GM18861 (cell line): Measurements from ENCODE around the gene XDH.

Experiments used
- ATAC-seq: cut with Tn5 transposase; IDR thresholded peaks from one replicate; pipeline ENCODE4 v1.9.1; 2021; ENCODE audit not compliant: unreplicated experiment

Gene XDH

GRCh38 chr2:31333046-31333445, 81.5 kb downstream of the XDH start:
- ATAC-seq: no peak

- ATAC-seq: no peak
Measured at GRCh38 chr2:31332521-31332920, 82.0 kb downstream of the XDH start.

DNA sequence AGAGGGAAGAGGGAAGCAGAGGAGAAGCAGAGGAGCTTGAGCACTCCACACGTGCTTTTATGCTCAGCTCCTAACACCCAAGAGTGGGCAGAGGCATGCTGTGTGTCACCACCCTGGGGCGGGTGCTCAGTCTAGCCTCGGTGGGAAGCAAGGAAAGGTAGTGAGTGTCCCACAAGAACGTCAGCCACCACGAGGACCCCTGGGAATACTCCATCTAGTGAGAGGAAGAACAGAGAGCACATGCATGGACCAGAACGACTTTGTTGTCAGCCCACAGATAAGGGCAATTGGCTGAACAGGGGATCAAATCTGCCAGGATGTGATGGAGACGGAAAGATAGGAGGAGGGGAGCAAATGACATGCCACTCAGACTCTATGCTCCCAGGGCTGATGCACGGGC, 83.4 kb downstream of the XDH start:
- ATAC-seq: no peak

GRCh38 chr2:31329081-31329625, 85.4 kb downstream of the XDH start:
- no peak for ATAC-seq

GRCh38 chr2:31328026-31328425, 86.5 kb downstream of the XDH start:
- no peak for ATAC-seq

GRCh38 chr2:31327505-31327904, 87.0 kb downstream of the XDH start:
- no peak for ATAC-seq

DNA sequence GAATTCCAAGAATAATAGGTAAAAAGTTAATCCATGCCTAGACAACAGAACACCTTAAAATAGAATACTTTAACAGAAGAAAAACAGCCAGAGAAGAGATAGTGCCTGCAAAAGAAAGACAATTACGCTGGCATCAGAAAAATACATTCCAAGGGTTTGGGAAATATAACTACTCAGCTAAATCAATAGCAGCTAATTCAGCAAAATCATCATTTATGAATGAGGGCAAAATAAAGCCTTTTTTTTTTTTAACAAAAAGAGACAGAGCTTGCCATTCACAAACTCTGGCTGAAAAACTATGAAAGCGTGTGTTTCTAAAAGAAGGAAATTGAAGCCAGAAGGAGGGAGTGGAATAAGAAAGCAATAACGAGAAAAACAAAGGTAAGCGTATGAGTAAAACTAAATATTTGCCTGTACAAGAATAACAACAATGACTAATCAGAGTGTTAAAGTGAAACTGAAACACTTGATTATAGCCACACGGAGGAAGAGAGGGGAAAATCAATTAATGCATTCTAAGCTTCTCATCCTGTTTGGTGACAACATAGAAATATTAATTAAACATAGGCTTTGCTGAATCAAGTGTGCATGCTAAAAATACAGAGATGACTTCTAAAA, 90.4 kb downstream of the XDH start:
- peak; percentile 90 for ATAC-seq

DNA sequence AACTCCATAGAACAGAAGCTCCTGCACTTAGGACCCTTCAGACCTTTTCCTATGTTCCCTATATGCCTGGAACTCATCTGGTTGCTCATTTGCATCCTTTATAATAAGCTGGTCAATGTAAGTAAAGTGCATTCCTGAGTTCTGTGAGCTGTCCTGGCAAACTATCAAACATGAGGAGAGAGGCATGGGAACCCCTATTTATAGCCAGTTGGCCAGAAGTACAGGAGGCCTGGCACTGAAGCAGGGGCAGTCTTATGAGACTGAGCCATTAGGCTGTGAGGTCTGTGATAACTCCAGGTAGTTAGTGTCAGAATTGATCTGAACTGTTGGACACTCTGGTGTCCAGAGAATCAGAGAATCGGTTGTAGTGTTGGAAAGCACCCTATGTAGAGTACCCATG, 92.2 kb downstream of the XDH start:
- no peak for ATAC-seq

DNA sequence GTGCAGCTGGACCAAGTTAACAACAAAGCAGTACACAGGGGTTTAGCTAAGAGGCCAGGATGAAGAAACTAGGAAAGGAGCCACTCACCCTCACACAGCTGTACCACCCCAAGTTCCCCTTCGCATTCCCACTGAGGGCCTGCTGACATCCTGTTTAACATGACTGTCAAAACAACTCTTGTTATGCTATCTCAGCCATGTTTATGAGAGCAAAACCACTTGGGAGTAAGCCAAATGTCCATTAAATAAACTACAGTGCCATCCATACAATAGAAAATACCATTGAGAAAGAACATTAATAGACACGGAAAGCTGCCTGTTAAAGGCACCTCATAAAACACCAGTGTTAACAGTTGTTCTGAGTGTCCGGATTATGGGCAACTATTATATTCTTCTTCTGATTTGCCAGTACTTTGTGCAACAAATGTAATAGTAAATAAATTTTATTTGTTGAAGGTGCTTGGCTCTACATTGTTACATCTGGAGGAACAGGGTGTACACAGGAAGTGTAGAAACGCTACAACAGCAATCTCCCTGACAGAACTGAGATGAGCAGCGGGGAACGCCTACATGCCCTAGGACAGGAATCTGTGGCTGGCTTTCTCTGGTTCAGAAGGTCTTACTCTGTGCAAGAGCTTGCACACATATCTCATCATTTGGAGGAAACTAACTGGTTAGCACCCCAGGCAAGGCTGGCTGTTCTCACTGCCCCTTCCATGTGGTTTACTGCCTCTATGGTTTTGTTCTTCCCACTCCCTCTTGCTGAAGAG, 95.0 kb downstream of the XDH start:
- ATAC-seq: peak; percentile 39

DNA sequence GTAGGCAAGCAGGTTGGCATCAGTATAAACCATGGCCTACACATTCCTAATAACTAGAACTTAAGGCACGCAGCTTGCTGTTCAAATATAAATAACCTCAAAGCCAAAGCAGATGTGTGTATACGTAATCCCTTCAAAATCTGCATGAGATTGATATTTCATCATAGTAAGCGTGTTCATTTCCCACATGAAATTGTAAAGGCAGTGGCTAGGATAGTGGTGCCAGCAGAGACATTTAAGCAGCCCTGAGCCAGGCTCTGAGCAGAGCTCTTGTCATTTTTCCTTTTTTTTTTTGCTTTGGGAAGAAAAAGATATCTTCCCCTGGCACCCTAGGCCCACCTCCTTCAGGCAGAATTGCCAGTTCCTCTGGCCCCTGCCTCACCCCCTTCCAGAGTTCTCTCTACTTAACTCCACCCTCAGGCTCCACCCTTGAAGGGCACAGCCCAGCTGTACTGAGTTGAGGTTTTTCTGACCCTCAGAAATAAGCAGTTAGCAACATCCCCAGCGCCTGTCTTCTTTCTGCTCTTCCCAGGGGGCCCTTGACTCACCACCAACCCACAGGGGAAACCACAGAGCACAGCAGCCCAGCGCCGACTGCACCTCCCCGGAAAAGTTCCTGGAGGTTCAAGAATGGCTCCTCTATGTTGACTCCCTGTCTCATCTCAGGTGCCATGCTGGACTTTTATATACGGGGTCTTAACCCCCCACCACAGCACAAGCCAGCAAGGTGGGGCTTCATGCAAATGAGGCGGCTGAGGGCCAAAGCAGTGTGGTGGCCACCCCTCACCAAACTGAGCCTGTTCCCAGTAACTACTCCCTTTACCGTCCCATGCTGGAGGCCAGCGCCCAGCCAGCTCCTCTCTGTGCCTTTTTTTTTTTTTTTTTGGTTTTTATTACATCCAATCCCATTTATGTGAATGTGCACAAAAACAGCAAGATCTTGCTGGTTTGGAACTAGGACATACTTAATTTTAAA, 95.9 kb downstream of the XDH start:
- peak; percentile 84 for ATAC-seq

DNA sequence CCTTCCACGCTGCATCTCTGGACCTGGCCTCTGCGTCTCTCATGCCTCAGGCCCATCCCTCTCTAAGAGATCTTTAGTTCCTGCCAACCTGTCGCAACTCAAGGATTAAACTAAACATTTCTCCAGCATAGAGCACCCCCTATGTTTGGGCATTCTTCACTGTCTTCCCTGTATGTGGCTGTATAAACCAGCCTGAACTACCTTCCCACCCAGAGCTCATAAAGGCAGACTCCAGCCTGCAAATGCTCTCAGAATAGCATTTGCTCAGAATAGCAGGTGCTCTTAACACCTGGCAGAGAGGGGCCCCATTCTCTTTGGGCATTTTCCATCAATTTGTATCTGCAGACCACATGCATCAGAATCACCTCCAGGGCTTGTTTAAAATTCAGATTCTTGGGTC, 97.1 kb downstream of the XDH start:
- ATAC-seq: no peak

- ATAC-seq: no peak
Measured at GRCh38 chr2:31314761-31315160, 99.8 kb downstream of the XDH start.

DNA sequence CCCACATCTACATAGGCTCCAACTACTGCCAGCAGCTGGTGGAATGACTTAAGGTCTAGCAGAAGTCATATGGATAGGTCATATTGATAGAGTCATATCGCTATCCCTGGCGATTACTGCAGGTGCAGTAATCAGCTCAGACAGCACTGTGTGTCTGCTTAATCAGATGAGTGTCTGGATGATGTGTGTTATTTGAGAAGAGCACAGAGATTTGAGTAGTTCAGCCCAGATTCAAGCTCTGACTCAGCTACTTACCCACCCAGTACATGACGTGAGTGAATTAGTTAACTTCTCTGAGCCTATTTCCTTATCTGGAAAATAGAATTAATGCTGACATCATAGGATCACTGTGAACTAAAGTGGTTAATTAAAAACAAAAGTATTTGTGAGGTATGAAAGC, 101.6 kb downstream of the XDH start:
- ATAC-seq: no peak

- ATAC-seq: no peak
Measured at GRCh38 chr2:31304816-31305215, 109.7 kb downstream of the XDH start.

GRCh38 chr2:31302940-31303563, 111.5 kb downstream of the XDH start:
- no peak for ATAC-seq

- no peak for ATAC-seq
Measured at GRCh38 chr2:31300309-31300708, 114.2 kb downstream of the XDH start.

- ATAC-seq: no peak
Measured at GRCh38 chr2:31299547-31299946, 115.0 kb downstream of the XDH start.

GRCh38 chr2:31297751-31298150, 116.8 kb downstream of the XDH start:
- no peak for ATAC-seq

DNA sequence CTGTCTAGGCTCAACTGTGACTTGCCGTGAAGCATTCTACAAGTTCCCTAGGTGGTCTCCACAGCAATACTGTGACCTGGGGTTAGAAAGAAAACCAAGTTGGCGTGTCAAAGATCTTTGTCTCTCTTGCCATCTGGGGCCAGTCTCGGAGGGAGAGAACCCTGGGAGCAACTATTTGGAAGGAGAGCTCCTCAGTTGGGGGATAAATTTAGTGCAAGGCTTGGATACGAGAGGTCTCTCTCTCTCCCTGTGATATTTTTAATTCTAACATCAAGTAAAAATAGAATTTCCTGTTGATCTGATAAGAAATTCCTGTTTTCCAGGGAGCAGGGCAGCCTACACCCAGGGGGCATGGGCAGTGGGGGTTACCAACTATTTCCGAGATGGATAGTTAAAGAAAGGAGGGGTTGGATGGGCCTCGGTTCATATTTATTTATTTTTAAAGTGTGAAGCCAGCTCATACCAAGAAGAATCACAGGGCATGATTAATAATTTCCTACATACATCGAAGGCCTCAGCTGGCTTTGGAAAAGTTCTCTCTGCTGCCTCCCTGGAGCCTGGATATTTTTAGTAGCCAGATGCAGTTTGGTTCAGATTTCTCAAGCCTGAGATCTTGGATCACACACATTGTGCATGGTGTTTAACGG, 117.8 kb downstream of the XDH start:
- no peak for ATAC-seq

DNA sequence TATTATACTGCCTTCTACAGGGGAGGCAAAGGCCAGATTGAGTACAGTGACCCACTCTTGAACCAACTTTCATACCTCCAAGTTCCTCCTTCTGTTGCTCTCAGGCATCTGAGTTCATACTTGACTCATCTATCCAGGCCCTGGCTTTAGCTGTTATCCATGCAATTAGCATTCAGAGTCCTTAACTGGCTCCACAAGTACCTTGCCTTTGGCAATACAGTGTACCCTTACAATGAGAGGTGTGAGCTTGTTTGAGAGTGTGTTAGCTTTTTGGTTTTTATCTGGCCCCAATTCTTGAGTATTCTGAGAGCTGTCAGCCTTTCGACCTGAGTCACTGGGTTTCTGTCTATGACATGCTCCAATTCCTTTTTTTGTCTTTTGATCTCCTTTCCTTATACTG, 120.3 kb downstream of the XDH start:
- ATAC-seq: no peak
